PC-3 (cell line): Measurements from ENCODE around the gene LMNTD1.

Experiments used
- EZH2phosphoT487 ChIP-seq: fragments of 300-600 bp; sonication (generic); IDR thresholded peaks from 2 replicates; pipeline ENCODE4 v1.6.1; 2018; ENCODE audit warnings: mild to moderate bottlenecking, antibody characterized with exemption, low read length, borderline replicate concordance
- TF ChIP-seq, protein P1 (sequence below): fragments of 300-600 bp; sonication (generic); conservative IDR thresholded peaks from 2 replicates; pipeline ENCODE4 v1.5.1; 2017; ENCODE audit warnings: antibody characterized with exemption, low read depth, mild to moderate bottlenecking, low read length

DNA sequence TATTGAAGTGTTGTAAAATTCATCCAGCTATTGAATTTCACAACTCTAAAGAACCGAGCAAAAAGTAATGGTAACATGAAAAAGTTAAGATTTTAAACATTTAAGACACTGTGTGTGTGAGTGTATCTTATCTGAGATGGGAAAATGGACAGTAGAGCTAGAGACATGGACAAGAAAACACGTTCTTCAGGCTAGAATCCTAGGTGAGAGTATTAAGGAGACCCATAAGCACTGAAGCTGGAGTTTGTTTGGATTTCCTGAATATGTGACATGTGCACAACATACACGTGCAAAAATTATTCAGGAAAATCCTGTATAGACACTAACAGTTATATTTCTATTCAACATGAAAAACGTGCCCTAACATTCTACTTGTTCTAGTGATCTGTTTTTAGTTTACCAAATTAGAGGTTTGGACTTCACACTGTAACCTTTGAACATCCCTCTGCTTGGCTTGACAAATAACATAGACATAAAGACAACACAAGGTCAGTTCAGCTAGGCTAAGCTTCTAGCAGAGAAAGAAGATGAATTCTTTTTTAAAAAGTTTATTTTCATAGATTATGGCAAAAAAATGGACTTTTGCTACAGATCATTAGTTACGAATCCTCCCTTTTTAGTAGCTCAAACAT, 31.3 kb downstream of the LMNTD1 start:
- no peak for TF ChIP-seq EZH2phosphoT487
- TF ChIP-seq, protein P1, sequence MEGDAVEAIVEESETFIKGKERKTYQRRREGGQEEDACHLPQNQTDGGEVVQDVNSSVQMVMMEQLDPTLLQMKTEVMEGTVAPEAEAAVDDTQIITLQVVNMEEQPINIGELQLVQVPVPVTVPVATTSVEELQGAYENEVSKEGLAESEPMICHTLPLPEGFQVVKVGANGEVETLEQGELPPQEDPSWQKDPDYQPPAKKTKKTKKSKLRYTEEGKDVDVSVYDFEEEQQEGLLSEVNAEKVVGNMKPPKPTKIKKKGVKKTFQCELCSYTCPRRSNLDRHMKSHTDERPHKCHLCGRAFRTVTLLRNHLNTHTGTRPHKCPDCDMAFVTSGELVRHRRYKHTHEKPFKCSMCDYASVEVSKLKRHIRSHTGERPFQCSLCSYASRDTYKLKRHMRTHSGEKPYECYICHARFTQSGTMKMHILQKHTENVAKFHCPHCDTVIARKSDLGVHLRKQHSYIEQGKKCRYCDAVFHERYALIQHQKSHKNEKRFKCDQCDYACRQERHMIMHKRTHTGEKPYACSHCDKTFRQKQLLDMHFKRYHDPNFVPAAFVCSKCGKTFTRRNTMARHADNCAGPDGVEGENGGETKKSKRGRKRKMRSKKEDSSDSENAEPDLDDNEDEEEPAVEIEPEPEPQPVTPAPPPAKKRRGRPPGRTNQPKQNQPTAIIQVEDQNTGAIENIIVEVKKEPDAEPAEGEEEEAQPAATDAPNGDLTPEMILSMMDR, result no peak
